SK-N-MC (cell line): ENCODE data around the gene FADS2.

Experiments
- EZH2 ChIP-seq: fragments of 200-600 bp; sonication (generic); IDR thresholded peaks from one replicate; pipeline ENCODE4 v1.6.1; 2017; ENCODE audit warnings: antibody characterized with exemption
- POLR2AphosphoS5 ChIP-seq: IDR thresholded peaks from 2 replicates; pipeline ENCODE4 v1.6.1; 2012; ENCODE audit warnings: mild to moderate bottlenecking, low read depth, low read length, borderline replicate concordance

GRCh38 chr11:61896665-61897386 is 68.7 kb downstream of the FADS2 start:
- TF ChIP-seq POLR2AphosphoS5 (no peak), EZH2 (no peak)
